Measurements from ENCODE around the gene PTCSC3. TPM values are rescaled to one million over a fixed set of nuclear protein-coding genes. Genes with fewer than 3 reads are reported as not detected.

The PTCSC3 gene
- total and polyA plus RNA-seq, 2 of the 13 experiments (the other 11 are each of a cell fraction or from before 2014, with no cell fraction given), result not detected

DNA sequence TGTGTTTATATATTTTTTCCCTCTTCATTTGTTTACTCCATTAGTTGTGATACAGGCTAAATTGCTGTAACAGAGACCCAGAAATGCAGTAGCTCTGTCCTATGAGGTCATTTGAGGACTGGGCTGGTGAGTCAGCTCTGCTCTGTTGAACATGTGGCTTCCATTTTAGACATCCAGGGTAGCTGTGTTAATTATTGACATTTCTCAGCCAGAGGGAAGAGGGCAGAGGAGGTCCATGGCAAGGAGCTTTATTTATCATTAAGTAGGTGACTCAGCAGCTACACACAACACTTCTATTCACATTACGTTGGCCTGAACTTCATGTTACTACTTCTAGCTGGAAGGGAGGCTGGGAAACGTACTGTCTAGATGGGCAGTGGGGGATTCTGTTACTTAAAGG lies 85.4 kb downstream of the PTCSC3 start (continued):
- TF ChIP-seq, protein P1, sequence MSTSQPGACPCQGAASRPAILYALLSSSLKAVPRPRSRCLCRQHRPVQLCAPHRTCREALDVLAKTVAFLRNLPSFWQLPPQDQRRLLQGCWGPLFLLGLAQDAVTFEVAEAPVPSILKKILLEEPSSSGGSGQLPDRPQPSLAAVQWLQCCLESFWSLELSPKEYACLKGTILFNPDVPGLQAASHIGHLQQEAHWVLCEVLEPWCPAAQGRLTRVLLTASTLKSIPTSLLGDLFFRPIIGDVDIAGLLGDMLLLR (CRISPR knock-in tag; IDR thresholded peaks at IDR 0.05), result no peak
- TF ChIP-seq, protein P2, sequence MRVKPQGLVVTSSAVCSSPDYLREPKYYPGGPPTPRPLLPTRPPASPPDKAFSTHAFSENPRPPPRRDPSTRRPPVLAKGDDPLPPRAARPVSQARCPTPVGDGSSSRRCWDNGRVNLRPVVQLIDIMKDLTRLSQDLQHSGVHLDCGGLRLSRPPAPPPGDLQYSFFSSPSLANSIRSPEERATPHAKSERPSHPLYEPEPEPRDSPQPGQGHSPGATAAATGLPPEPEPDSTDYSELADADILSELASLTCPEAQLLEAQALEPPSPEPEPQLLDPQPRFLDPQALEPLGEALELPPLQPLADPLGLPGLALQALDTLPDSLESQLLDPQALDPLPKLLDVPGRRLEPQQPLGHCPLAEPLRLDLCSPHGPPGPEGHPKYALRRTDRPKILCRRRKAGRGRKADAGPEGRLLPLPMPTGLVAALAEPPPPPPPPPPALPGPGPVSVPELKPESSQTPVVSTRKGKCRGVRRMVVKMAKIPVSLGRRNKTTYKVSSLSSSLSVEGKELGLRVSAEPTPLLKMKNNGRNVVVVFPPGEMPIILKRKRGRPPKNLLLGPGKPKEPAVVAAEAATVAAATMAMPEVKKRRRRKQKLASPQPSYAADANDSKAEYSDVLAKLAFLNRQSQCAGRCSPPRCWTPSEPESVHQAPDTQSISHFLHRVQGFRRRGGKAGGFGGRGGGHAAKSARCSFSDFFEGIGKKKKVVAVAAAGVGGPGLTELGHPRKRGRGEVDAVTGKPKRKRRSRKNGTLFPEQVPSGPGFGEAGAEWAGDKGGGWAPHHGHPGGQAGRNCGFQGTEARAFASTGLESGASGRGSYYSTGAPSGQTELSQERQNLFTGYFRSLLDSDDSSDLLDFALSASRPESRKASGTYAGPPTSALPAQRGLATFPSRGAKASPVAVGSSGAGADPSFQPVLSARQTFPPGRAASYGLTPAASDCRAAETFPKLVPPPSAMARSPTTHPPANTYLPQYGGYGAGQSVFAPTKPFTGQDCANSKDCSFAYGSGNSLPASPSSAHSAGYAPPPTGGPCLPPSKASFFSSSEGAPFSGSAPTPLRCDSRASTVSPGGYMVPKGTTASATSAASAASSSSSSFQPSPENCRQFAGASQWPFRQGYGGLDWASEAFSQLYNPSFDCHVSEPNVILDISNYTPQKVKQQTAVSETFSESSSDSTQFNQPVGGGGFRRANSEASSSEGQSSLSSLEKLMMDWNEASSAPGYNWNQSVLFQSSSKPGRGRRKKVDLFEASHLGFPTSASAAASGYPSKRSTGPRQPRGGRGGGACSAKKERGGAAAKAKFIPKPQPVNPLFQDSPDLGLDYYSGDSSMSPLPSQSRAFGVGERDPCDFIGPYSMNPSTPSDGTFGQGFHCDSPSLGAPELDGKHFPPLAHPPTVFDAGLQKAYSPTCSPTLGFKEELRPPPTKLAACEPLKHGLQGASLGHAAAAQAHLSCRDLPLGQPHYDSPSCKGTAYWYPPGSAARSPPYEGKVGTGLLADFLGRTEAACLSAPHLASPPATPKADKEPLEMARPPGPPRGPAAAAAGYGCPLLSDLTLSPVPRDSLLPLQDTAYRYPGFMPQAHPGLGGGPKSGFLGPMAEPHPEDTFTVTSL (CRISPR knock-in tag; IDR thresholded peaks at IDR 0.05; ENCODE audit: borderline replicate concordance), result peak; percentile 87; the same call in 1 of the 2 replicates
- TF ChIP-seq ZNF605 (CRISPR knock-in tag; IDR thresholded peaks at IDR 0.05), result no peak
- peak; percentile 75; the same call in 1 of the 2 replicates for TF ChIP-seq ZMYM4 (CRISPR knock-in tag; IDR thresholded peaks at IDR 0.05)
- TF ChIP-seq, protein P3, sequence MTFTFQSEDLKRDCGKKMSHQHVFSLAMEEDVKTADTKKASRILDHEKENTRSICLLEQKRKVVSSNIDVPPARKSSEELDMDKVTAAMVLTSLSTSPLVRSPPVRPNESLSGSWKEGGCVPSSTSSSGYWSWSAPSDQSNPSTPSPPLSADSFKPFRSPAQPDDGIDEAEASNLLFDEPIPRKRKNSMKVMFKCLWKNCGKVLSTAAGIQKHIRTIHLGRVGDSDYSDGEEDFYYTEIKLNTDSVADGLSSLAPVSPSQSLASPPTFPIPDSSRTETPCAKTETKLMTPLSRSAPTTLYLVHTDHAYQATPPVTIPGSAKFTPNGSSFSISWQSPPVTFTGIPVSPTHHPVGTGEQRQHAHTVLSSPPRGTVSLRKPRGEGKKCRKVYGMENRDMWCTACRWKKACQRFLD (CRISPR knock-in tag; IDR thresholded peaks at IDR 0.05; ENCODE audit: borderline replicate concordance), result no peak
- TF ChIP-seq SIX4 (CRISPR knock-in tag; IDR thresholded peaks at IDR 0.05), result no peak
- peak; percentile 50; the same call in 1 of the 2 replicates for TF ChIP-seq FOXK2 (IDR thresholded peaks at IDR 0.05)
- TF ChIP-seq CREB1 (IDR thresholded peaks at IDR 0.05), result peak; percentile 73
- TF ChIP-seq CREB1 (CRISPR knock-in tag; IDR thresholded peaks at IDR 0.05), result no peak; the same call in 1 of the 2 replicates
- peak; percentile 76; the same call in 1 of the 2 replicates for TF ChIP-seq ZNF12 (CRISPR knock-in tag; IDR thresholded peaks at IDR 0.05)
- TF ChIP-seq FOXM1 (CRISPR knock-in tag; IDR thresholded peaks at IDR 0.05), result no peak
- peak; percentile 78 for TF ChIP-seq THAP11 (CRISPR knock-in tag; IDR thresholded peaks at IDR 0.05)
- TF ChIP-seq ZNF264 (CRISPR knock-in tag; IDR thresholded peaks at IDR 0.05), result 0 out of 2 replicates have a peak, but pooled peaks have one; percentile 29
- no peak for TF ChIP-seq ZNF839 (CRISPR knock-in tag; IDR thresholded peaks at IDR 0.05; ENCODE audit: borderline replicate concordance)
- TF ChIP-seq MAF1 (CRISPR knock-in tag; IDR thresholded peaks at IDR 0.05; ENCODE audit: borderline replicate concordance), result no peak
- peak; percentile 6; the same call in 1 of the 2 replicates for TF ChIP-seq CEBPB (IDR thresholded peaks at IDR 0.05; ENCODE audit: borderline replicate concordance, low read depth, low read length)
- TF ChIP-seq FOXO1 (CRISPR knock-in tag; IDR thresholded peaks at IDR 0.05), result peak; percentile 78
- TF ChIP-seq FOXA1 (IDR thresholded peaks at IDR 0.05), result no peak
- peak; percentile 82 for TF ChIP-seq FOXA1 (CRISPR knock-in tag; IDR thresholded peaks at IDR 0.05)
- TF ChIP-seq TARDBP (CRISPR knock-in tag; IDR thresholded peaks at IDR 0.05), result peak; percentile 41; the same call in 1 of the 2 replicates
- TF ChIP-seq ZFP82 (CRISPR knock-in tag; IDR thresholded peaks at IDR 0.05; ENCODE audit: borderline replicate concordance), result no peak
- TF ChIP-seq XRCC5 (optimal IDR thresholded peaks at IDR 0.05; ENCODE audit: low read length), result peak; percentile 90
- no peak for TF ChIP-seq FOXC1 (CRISPR knock-in tag; IDR thresholded peaks at IDR 0.05; ENCODE audit: borderline replicate concordance)
- TF ChIP-seq ZNF780A (CRISPR knock-in tag; IDR thresholded peaks at IDR 0.05), result 0 out of 2 replicates have a peak, but pooled peaks have one; percentile 41
- TF ChIP-seq, protein P4, sequence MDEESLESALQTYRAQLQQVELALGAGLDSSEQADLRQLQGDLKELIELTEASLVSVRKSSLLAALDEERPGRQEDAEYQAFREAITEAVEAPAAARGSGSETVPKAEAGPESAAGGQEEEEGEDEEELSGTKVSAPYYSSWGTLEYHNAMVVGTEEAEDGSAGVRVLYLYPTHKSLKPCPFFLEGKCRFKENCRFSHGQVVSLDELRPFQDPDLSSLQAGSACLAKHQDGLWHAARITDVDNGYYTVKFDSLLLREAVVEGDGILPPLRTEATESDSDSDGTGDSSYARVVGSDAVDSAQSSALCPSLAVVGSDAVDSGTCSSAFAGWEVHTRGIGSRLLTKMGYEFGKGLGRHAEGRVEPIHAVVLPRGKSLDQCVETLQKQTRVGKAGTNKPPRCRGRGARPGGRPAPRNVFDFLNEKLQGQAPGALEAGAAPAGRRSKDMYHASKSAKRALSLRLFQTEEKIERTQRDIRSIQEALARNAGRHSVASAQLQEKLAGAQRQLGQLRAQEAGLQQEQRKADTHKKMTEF (CRISPR knock-in tag; IDR thresholded peaks at IDR 0.05), result peak; percentile 88

Data from HepG2 (cell line).